ENCODE data around the gene COLEC11.

- TF ChIP-seq, protein P1, sequence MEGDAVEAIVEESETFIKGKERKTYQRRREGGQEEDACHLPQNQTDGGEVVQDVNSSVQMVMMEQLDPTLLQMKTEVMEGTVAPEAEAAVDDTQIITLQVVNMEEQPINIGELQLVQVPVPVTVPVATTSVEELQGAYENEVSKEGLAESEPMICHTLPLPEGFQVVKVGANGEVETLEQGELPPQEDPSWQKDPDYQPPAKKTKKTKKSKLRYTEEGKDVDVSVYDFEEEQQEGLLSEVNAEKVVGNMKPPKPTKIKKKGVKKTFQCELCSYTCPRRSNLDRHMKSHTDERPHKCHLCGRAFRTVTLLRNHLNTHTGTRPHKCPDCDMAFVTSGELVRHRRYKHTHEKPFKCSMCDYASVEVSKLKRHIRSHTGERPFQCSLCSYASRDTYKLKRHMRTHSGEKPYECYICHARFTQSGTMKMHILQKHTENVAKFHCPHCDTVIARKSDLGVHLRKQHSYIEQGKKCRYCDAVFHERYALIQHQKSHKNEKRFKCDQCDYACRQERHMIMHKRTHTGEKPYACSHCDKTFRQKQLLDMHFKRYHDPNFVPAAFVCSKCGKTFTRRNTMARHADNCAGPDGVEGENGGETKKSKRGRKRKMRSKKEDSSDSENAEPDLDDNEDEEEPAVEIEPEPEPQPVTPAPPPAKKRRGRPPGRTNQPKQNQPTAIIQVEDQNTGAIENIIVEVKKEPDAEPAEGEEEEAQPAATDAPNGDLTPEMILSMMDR (IDR thresholded peaks at IDR 0.05; ENCODE audit: borderline replicate concordance, extremely low read depth, low read length, poor library complexity, severe bottlenecking): no peak
- TF ChIP-seq EZH2 (IDR thresholded peaks at IDR 0.05; ENCODE audit: borderline replicate concordance, low read depth, low read length, severe bottlenecking): no peak
Measured at GRCh38 chr2:3601561-3602271, 6.8 kb downstream of the COLEC11 start.

Measured in DND-41 (cell line).